GM12872 (cell line): ENCODE data around the gene FOXL1.

ENCODE experiments used
- TF ChIP-seq, protein P1 (sequence below): IDR thresholded peaks from 3 replicates; pipeline ENCODE4 v1.5.1; 2011; ENCODE audit warnings: low read depth, mild to moderate bottlenecking, low read length, moderate library complexity; ENCODE audit not compliant: insufficient read depth

Gene FOXL1

DNA sequence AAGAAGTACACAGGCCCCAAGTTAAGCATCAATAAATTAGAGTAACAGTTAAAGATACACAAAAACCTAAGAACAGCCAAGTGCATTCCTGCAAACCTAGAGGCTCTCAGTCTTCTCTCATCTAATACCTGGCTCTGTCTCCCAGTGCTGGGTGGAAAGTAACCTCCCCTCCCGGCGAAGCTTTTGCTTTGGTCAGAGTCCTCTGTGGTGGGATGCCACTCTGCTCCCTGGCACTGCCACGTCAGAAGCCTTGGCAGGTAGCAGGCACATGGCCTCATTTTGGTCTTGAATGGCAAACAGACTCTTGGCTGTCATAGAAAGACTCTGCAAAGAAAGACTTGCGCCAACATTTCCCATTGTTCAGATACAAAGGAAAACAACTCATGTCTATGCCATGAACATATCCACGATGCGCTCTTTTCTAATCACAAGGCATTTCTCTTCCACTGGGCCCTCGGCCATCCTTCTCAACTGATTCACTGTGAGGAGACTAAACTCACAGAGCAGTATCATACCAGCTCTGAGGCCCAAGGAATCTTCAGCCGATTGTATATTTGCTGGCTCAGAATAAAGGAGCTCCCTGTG lies 44.5 kb upstream of the FOXL1 start:
- TF ChIP-seq, protein P1, sequence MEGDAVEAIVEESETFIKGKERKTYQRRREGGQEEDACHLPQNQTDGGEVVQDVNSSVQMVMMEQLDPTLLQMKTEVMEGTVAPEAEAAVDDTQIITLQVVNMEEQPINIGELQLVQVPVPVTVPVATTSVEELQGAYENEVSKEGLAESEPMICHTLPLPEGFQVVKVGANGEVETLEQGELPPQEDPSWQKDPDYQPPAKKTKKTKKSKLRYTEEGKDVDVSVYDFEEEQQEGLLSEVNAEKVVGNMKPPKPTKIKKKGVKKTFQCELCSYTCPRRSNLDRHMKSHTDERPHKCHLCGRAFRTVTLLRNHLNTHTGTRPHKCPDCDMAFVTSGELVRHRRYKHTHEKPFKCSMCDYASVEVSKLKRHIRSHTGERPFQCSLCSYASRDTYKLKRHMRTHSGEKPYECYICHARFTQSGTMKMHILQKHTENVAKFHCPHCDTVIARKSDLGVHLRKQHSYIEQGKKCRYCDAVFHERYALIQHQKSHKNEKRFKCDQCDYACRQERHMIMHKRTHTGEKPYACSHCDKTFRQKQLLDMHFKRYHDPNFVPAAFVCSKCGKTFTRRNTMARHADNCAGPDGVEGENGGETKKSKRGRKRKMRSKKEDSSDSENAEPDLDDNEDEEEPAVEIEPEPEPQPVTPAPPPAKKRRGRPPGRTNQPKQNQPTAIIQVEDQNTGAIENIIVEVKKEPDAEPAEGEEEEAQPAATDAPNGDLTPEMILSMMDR = no peak

GRCh38 chr16:86534779-86535615 lies 43.4 kb upstream of the FOXL1 start:
- TF ChIP-seq, protein P1 = no peak

- TF ChIP-seq, protein P1 = no peak
These were observed 41.7 kb upstream of the FOXL1 start for GRCh38 chr16:86536621-86537020.

- TF ChIP-seq, protein P1 = no peak
These were observed 40.9 kb upstream of the FOXL1 start for GRCh38 chr16:86537486-86537885.

- TF ChIP-seq, protein P1 = no peak
These were observed 40.1 kb upstream of the FOXL1 start for GRCh38 chr16:86538196-86538780.

GRCh38 chr16:86540894-86541293 lies 37.5 kb upstream of the FOXL1 start:
- TF ChIP-seq, protein P1 = no peak

GRCh38 chr16:86541560-86541959 lies 36.8 kb upstream of the FOXL1 start:
- TF ChIP-seq, protein P1 = no peak
